Glutamatergic neuron (in vitro differentiated cells): ENCODE measurements around the gene SLFNL1. TPM values are rescaled to one million over a fixed set of nuclear protein-coding genes. Genes with fewer than 3 reads are reported as not detected.

Experiments
- DNase-seq: peaks from one replicate; pipeline ENCODE4 v3.0.0; 2022
- H3K27ac Mint-ChIP-seq: one replicate; pipeline ENCODE4 v1.8.0; 2020; ENCODE audit warnings: mild to moderate bottlenecking, mixed read lengths, inconsistent platforms; ENCODE audit not compliant: unreplicated experiment
- H3K27me3 Mint-ChIP-seq: one replicate; pipeline ENCODE4 v1.8.0; 2020; ENCODE audit warnings: mild to moderate bottlenecking, moderate library complexity, mixed read lengths, inconsistent platforms; ENCODE audit not compliant: unreplicated experiment
- H3K36me3 Mint-ChIP-seq: one replicate; pipeline ENCODE4 v1.8.0; 2020; ENCODE audit warnings: mild to moderate bottlenecking, mixed read lengths, inconsistent platforms; ENCODE audit not compliant: unreplicated experiment
- H3K4me1 Mint-ChIP-seq: one replicate; pipeline ENCODE4 v1.8.0; 2020; ENCODE audit warnings: mild to moderate bottlenecking, low read depth, mixed read lengths, inconsistent platforms; ENCODE audit not compliant: unreplicated experiment
- H3K4me3 Mint-ChIP-seq: one replicate; pipeline ENCODE4 v1.8.0; 2020; ENCODE audit warnings: mild to moderate bottlenecking, mixed read lengths, inconsistent platforms; ENCODE audit not compliant: unreplicated experiment
- H3K9me3 Mint-ChIP-seq: one replicate; pipeline ENCODE4 v1.8.0; 2020; ENCODE audit warnings: mild to moderate bottlenecking, moderate library complexity, mixed read lengths, inconsistent platforms; ENCODE audit not compliant: unreplicated experiment
- total RNA-seq: library from RNA; stranded (reverse); fragmentation: NEBNext Ultra II Directional; extraction: Animal tissue kit (Norgen Biotek cat#: 25700); gene quantifications from one replicate; pipeline ENCODE4 v1.2.1, GENCODE V29; 2021; ENCODE audit not compliant: unreplicated experiment
- TF ChIP-seq, protein P1 (sequence below): fragments of 200-600 bp; sonication (generic); IDR thresholded peaks from one replicate; pipeline ENCODE4 v1.5.0; 2021; ENCODE audit not compliant: partially characterized antibody, unreplicated experiment

SLFNL1 gene
- total RNA-seq, 1 donor from 2014 or later, result 0.20 TPM

DNA sequence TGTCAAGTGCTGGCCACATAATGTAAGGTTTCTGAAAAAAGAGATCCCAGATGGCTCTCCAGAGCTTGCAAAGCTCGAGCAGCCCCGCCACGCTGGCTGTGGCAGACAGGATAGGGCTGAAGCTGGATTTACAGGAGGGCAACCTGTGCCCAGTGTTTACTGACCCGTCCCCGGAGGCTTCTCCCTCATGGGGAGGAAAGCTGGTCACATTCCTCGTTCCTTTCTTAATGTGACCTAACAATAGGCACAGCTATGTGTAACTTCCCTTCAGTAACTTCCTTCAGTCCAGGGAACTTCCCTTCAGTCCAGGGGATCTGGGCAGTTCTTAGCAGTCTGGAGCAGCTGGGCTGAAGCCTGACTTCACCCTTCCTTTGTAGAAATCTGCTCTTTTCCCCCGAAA, 7.7 kb downstream of the SLFNL1 start:
- H3K36me3 Mint-ChIP-seq, result peaks cover 5% of the 10 kb centered on the region
- peaks cover 8% of the 10 kb centered on the region for H3K4me1 Mint-ChIP-seq
- no peak overlapping the region for H3K27ac Mint-ChIP-seq
- TF ChIP-seq, protein P1, sequence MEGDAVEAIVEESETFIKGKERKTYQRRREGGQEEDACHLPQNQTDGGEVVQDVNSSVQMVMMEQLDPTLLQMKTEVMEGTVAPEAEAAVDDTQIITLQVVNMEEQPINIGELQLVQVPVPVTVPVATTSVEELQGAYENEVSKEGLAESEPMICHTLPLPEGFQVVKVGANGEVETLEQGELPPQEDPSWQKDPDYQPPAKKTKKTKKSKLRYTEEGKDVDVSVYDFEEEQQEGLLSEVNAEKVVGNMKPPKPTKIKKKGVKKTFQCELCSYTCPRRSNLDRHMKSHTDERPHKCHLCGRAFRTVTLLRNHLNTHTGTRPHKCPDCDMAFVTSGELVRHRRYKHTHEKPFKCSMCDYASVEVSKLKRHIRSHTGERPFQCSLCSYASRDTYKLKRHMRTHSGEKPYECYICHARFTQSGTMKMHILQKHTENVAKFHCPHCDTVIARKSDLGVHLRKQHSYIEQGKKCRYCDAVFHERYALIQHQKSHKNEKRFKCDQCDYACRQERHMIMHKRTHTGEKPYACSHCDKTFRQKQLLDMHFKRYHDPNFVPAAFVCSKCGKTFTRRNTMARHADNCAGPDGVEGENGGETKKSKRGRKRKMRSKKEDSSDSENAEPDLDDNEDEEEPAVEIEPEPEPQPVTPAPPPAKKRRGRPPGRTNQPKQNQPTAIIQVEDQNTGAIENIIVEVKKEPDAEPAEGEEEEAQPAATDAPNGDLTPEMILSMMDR, result no peak
- H3K27me3 Mint-ChIP-seq, result no peaks in the 10 kb centered on the region
- H3K4me3 Mint-ChIP-seq, result no peak overlapping the region
- DNase-seq, result no peak
- H3K9me3 Mint-ChIP-seq, result peaks cover 4% of the 10 kb centered on the region

DNA sequence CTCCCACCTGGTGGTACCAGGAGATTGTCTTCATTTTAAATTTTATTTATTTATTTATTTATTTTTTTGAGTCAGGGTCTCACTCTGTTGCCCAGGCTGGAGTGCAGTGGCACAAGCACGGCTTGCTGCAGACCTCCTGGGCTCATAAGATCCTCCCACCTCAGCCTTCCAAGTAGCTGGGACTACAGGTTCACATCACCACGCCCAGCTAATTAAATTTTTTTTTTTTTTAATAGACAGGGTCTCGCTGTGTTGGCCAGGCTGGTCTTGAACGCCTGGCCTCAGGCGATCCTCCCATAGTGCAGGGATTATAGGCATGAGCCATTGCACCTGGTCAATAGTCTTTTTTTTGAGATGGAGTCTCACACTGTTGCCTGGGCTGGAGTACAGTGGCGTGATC, 8.5 kb downstream of the SLFNL1 start:
- Mint-ChIP-seq H3K36me3 (peaks cover 5% of the 10 kb centered on the region), H3K9me3 (peaks cover 3% of the 10 kb centered on the region), H3K4me1 (peaks cover 8% of the 10 kb centered on the region), H3K27ac (no peak overlapping the region), H3K27me3 (no peaks in the 10 kb centered on the region), H3K4me3 (no peak overlapping the region)
- TF ChIP-seq, protein P1, result no peak
- no peak for DNase-seq

DNA sequence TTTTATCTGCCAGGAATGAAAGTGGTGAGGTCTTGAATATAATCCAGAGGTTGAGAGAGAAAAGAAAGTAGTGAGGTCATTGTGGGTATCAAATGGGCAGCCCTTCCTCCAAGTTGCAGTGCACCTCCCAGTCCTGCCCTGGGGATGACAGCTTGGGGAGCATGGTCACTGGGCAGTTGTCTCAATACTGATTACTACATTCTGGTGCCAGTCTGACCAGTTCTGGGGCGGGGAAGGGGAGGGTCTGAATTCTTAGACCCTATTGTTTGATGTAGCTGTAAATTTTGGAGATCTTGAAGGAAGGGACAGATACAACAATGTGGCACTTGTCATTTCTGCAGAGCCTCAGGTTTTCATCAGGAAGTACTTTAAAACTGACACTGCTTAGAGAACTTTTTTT, 11.2 kb downstream of the SLFNL1 start:
- no peak overlapping the region for H3K27ac Mint-ChIP-seq

DNA sequence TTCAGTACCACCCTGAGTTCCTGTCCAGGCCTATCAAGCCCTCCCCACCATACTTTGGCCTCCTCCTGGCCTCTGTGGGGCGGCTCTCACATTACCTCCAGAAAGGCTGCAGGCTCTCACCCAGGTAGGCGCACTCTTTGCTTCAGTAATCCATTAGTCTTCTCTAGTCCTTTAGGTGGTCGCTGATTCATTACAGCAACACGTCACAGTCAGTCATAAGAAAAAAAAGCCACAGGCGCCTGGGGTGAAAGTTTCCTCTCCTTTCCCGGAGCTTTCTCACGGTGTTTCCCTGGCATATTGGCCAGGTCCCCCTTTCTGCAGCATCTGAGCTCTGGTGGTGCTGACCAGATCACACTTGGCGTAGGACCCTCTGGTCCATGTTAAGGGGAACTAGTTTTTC, 12.1 kb downstream of the SLFNL1 start:
- TF ChIP-seq, protein P1, result no peak
- Mint-ChIP-seq H3K9me3 (no peaks in the 10 kb centered on the region), H3K36me3 (peaks cover 1% of the 10 kb centered on the region), H3K4me3 (no peak overlapping the region), H3K27ac (no peak overlapping the region), H3K27me3 (no peaks in the 10 kb centered on the region), H3K4me1 (peaks cover under 1% of the 10 kb centered on the region)
- no peak for DNase-seq

More for the DNA sequence above, 11.2 kb downstream of the SLFNL1 start:
- Mint-ChIP-seq H3K4me1 (peaks cover 8% of the 10 kb centered on the region), H3K9me3 (peaks cover 3% of the 10 kb centered on the region), H3K4me3 (no peak overlapping the region), H3K27me3 (no peaks in the 10 kb centered on the region), H3K36me3 (peaks cover 5% of the 10 kb centered on the region)
- TF ChIP-seq, protein P1, result no peak
- DNase-seq, result no peak

DNA sequence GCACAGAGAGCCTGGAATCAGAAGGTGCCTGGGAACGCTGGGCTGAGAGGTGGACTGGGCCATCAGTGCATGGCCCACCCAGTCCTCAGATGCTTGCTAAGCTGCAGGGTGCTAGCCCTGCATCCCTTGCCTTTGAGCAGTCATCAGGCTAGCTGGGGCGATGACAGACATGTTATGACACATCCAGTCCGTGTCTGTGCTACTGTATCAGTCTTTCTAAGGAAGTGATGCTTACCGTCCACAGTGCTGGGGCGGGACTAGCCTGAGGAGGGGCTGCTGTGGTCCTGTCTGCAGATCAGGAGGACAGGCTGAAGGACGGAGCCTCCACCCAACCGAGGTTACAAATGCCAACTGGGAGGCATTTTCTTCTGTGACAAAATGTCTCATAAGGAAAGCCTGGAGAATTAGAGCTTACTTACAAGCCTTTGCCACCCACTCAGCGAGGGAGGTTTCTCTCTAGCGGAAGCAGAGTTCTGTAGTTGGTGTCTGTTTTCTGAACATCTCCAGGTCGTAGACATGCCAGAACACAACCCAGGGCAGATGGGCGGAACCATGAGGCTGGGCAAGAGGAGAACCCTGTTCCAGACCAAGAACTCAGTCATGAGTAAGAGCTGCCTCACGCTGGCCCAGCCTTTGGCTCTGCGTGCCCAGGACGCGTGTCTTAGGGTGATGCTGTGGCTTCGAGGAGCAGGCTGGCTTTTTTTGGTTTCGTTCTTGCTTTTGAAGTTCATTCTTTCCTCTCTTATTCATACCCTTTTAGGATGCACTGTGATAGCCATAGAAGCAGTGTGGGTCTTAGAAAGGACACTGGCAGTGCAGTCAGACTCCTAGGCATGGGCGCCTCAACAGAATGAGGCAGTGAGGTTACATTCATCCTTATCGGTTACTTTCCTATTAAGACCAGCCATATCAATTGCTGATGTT, 14.3 kb downstream of the SLFNL1 start:
- DNase-seq, result no peak
- Mint-ChIP-seq H3K4me1 (peaks cover 2% of the 10 kb centered on the region), H3K27me3 (no peaks in the 10 kb centered on the region), H3K4me3 (no peak overlapping the region), H3K9me3 (no peaks in the 10 kb centered on the region), H3K27ac (no peak overlapping the region), H3K36me3 (no peaks in the 10 kb centered on the region)
- TF ChIP-seq, protein P1, result no peak
